Non-pigmented ciliary epithelial cell (primary cell): Measurements from ENCODE around the gene PRKCZ.

Source experiments
- DNase-seq: peaks from one replicate; pipeline ENCODE4 v3.0.0-alpha.2; 2010; ENCODE audit warnings: low read depth

Gene PRKCZ

GRCh38 chr1:2194898-2195673 lies 144.9 kb downstream of the PRKCZ start:
- DNase-seq = no peak

- no peak for DNase-seq
Measured at GRCh38 chr1:2195785-2196184, 145.6 kb downstream of the PRKCZ start.

- no peak for DNase-seq
Measured at GRCh38 chr1:2196901-2197638, 146.9 kb downstream of the PRKCZ start.

- DNase-seq = no peak
Measured at GRCh38 chr1:2197707-2198165, 147.5 kb downstream of the PRKCZ start.

- no peak for DNase-seq
Measured at GRCh38 chr1:2198571-2198970, 148.4 kb downstream of the PRKCZ start.

- DNase-seq = no peak
Measured at GRCh38 chr1:2199042-2199810, 149.0 kb downstream of the PRKCZ start.

GRCh38 chr1:2200308-2200943 lies 150.2 kb downstream of the PRKCZ start:
- no peak for DNase-seq

- DNase-seq = no peak
Measured at GRCh38 chr1:2201062-2201461, 150.9 kb downstream of the PRKCZ start.

- DNase-seq = no peak
Measured at GRCh38 chr1:2202008-2202575, 151.9 kb downstream of the PRKCZ start.

GRCh38 chr1:2202843-2203601 lies 152.8 kb downstream of the PRKCZ start:
- no peak for DNase-seq

GRCh38 chr1:2203671-2204414 lies 153.6 kb downstream of the PRKCZ start:
- DNase-seq = no peak

- DNase-seq = no peak
Measured at GRCh38 chr1:2204415-2205190, 154.4 kb downstream of the PRKCZ start.

- DNase-seq = no peak
Measured at GRCh38 chr1:2205191-2205952, 155.2 kb downstream of the PRKCZ start.

GRCh38 chr1:2206813-2207487 lies 156.7 kb downstream of the PRKCZ start:
- no peak for DNase-seq

- DNase-seq = no peak
Measured at GRCh38 chr1:2208309-2209239, 158.4 kb downstream of the PRKCZ start.

- DNase-seq = no peak
Measured at GRCh38 chr1:2209400-2210083, 159.3 kb downstream of the PRKCZ start.
